Natural killer cell (primary cell): ENCODE data around the gene SLC27A6. TPM values are rescaled to one million over a fixed set of nuclear protein-coding genes. Genes with fewer than 3 reads are reported as not detected.

Experiments used
- ATAC-seq, 3 donors: fragments of 150-1000 bp in 2 of 3; fragments of 200-7000 bp in 1 of 3; cut with Tn5 transposase; 1 replicate in 1 of 3; 2 replicates in 2 of 3; pipeline ENCODE4 v1.10.0; 2021; ENCODE audit warnings: mild to moderate bottlenecking in 2 of 3, moderate library complexity in 2 of 3
- DNase-seq, 2 donors: peaks; one replicate each; pipeline versions ENCODE4 v3.0.0 to v3.0.0-alpha.2; 2013 to 2021; ENCODE audit warnings: mixed read lengths in 1 of 2
- H3K27ac ChIP-seq: one replicate; pipeline ENCODE4 v1.5.1; 2013; ENCODE audit warnings: mild to moderate bottlenecking, low read length
- H3K27me3 ChIP-seq: one replicate; pipeline ENCODE4 v1.6.1; 2013; ENCODE audit warnings: low read length; ENCODE audit not compliant: control insufficient read depth, insufficient read depth
- H3K36me3 ChIP-seq: one replicate; pipeline ENCODE4 v1.6.1; 2013; ENCODE audit warnings: low read length; ENCODE audit not compliant: control insufficient read depth, insufficient read depth
- H3K4me1 ChIP-seq: one replicate; pipeline ENCODE4 v1.6.1; 2013; ENCODE audit warnings: low read length; ENCODE audit not compliant: control insufficient read depth, insufficient read depth
- H3K4me3 ChIP-seq: one replicate; pipeline ENCODE4 v1.5.1; 2013; ENCODE audit warnings: low read length
- H3K9me3 ChIP-seq: one replicate; pipeline ENCODE4 v1.6.1; 2013; ENCODE audit warnings: low read length; ENCODE audit not compliant: control insufficient read depth, insufficient read depth
- H3K27ac Mint-ChIP-seq, 2 donors: one replicate each; pipeline ENCODE4 v1.8.0; 2022; ENCODE audit warnings: mild to moderate bottlenecking in 2 of 2, mixed read lengths in 2 of 2, moderate library complexity in 1 of 2
- H3K27me3 Mint-ChIP-seq, 2 donors: one replicate each; pipeline ENCODE4 v1.8.0; 2022; ENCODE audit warnings: low read depth in 2 of 2, mixed read lengths in 2 of 2
- H3K36me3 Mint-ChIP-seq: one replicate; pipeline ENCODE4 v1.8.0; 2022; ENCODE audit warnings: mixed read lengths
- H3K4me1 Mint-ChIP-seq, 2 donors: one replicate each; pipeline ENCODE4 v1.8.0; 2022; ENCODE audit warnings: mixed read lengths in 2 of 2
- H3K4me3 Mint-ChIP-seq: one replicate; pipeline ENCODE4 v1.8.0; 2022; ENCODE audit warnings: mild to moderate bottlenecking, moderate library complexity, mixed read lengths
- H3K9me3 Mint-ChIP-seq, 2 donors: one replicate each; pipeline ENCODE4 v1.8.0; 2022; ENCODE audit warnings: mixed read lengths in 2 of 2
- WGBS: methylation state at CpG from one replicate; pipeline ENCODE4 v1.1.7; 2013; ENCODE audit warnings: missing lambda C conversion rate; ENCODE audit not compliant: insufficient coverage; 5-methylcytosine and 5-hydroxymethylcytosine counted together
- intact Hi-C: fragments of 100-400 bp; cut with micrococcal nuclease; formaldehyde crosslinking; loops from one replicate; pipeline ENCODE4 v1.14.2; 2022
- total RNA-seq, 4 donors: library from RNA; stranded (reverse); fragments of 120-200 nt in 1 of 4; gene quantifications; one replicate each; pipeline versions ENCODE4 v1.2.3 to v1.2.4, GENCODE V29; 2013 to 2022
- TF ChIP-seq, protein P1 (sequence below): fragments of 200-600 bp; IDR thresholded peaks from one replicate; pipeline ENCODE4 v1.8.0; 2022; ENCODE audit warnings: antibody characterized with exemption

Gene SLC27A6
- total RNA-seq, 3 donors from 2014 or later (not counting 1 experiment from before 2014, with no cell fraction given) = not detected

DNA sequence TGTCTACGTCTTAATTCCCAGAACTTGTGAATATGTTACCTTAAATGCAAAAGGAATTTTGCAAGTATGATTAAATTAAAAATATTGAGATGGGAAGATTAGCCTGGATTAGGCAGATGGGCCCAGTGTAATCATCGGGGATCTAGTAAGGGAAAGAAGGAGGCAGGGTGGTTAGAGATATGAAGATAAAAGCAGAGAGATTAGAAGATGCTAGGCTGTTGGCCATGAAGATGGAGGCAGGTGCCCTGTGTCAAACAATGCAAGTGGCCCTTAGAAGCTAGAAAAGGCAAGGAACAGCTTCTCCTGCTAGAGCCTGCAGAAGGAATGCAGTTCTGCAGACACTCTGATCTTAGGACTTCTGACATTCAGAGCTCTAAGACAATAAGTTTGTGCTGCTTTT lies 100.4 kb downstream of the SLC27A6 start:
- 87% methylated on average over 2 of the region's 2 CpGs for WGBS
- H3K4me3 Mint-ChIP-seq = no peak overlapping the region
- Histone ChIP-seq H3K36me3 (no peaks in the 10 kb centered on the region), H3K9me3 (no peaks in the 10 kb centered on the region), H3K27ac (no peak overlapping the region), H3K27me3 (no peaks in the 10 kb centered on the region), H3K4me3 (no peak overlapping the region), H3K4me1 (no peaks in the 10 kb centered on the region)
- H3K4me1 Mint-ChIP-seq = no peaks in the 10 kb centered on the region
- TF ChIP-seq, protein P1, sequence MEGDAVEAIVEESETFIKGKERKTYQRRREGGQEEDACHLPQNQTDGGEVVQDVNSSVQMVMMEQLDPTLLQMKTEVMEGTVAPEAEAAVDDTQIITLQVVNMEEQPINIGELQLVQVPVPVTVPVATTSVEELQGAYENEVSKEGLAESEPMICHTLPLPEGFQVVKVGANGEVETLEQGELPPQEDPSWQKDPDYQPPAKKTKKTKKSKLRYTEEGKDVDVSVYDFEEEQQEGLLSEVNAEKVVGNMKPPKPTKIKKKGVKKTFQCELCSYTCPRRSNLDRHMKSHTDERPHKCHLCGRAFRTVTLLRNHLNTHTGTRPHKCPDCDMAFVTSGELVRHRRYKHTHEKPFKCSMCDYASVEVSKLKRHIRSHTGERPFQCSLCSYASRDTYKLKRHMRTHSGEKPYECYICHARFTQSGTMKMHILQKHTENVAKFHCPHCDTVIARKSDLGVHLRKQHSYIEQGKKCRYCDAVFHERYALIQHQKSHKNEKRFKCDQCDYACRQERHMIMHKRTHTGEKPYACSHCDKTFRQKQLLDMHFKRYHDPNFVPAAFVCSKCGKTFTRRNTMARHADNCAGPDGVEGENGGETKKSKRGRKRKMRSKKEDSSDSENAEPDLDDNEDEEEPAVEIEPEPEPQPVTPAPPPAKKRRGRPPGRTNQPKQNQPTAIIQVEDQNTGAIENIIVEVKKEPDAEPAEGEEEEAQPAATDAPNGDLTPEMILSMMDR = no peak
- ATAC-seq (no peak), DNase-seq (no peak)
- intact Hi-C loops = no loop called here
- H3K9me3 Mint-ChIP-seq = no peaks in the 10 kb centered on the region
- no peak overlapping the region for H3K27ac Mint-ChIP-seq
- H3K36me3 Mint-ChIP-seq = no peaks in the 10 kb centered on the region
- peaks cover 14 to 24% of the 10 kb centered on the region in 2 donors for H3K27me3 Mint-ChIP-seq

DNA sequence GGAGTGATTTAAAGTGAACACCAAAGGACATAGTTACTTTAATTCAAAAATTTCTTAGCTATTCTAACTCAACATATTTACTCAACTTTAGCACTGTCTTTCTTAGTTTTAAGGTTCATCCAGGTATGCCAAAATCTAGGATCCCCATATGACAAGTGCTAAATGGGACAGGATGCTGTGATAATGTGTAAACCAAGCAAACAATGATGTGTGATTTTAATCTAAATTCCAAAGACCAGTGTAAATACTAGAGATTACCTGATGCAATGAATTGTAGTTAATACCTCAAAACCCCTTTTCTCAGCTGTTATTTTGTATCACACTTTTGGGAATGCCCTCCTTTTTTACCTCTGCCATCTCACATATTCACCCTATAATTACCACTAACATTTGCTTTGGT lies 102.5 kb downstream of the SLC27A6 start:
- intact Hi-C loops = no loop called here
- Mint-ChIP-seq H3K36me3 (no peaks in the 10 kb centered on the region), H3K4me3 (no peak overlapping the region), H3K27ac (no peak overlapping the region), H3K9me3 (no peaks in the 10 kb centered on the region), H3K27me3 (peaks cover 15 to 25% of the 10 kb centered on the region in 2 donors), H3K4me1 (no peaks in the 10 kb centered on the region)
- H3K4me3 ChIP-seq = no peak overlapping the region
- H3K27ac ChIP-seq = no peak overlapping the region
- H3K27me3 ChIP-seq = no peaks in the 10 kb centered on the region
- ATAC-seq = no peak
- no peaks in the 10 kb centered on the region for H3K36me3 ChIP-seq
- DNase-seq = no peak
- H3K4me1 ChIP-seq = no peaks in the 10 kb centered on the region
- TF ChIP-seq, protein P1 = no peak
- no peaks in the 10 kb centered on the region for H3K9me3 ChIP-seq

DNA sequence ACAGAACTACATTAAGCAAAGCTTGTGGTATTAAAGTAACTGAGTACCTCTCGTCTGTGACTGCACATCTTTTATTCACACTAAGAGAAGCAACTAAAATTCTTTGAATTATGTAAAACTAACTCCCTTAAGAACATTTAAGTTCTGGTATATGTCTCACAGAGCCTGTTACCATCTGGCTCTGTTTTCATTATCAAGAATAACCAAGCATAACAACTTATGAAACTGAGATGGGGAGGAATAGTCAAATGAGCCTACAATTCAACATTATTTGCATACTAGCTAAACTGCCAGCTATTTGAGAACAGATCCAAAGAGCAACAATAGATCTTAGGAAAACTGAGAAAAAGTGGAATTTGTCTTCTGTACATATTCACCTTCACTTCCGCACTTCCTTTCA lies 104.0 kb downstream of the SLC27A6 start:
- Histone ChIP-seq H3K27me3 (no peaks in the 10 kb centered on the region), H3K4me3 (no peak overlapping the region), H3K27ac (no peak overlapping the region), H3K36me3 (no peaks in the 10 kb centered on the region), H3K4me1 (no peaks in the 10 kb centered on the region), H3K9me3 (no peaks in the 10 kb centered on the region)
- TF ChIP-seq, protein P1 = no peak
- whole genome bisulfite sequencing = no CpG with 5 or more reads among the region's 2 CpGs
- no peaks in the 10 kb centered on the region for H3K9me3 Mint-ChIP-seq
- H3K27me3 Mint-ChIP-seq = peaks cover 14 to 31% of the 10 kb centered on the region in 2 donors
- no peak overlapping the region for H3K4me3 Mint-ChIP-seq
- ATAC-seq = no peak
- no peaks in the 10 kb centered on the region for H3K36me3 Mint-ChIP-seq
- H3K4me1 Mint-ChIP-seq = no peaks in the 10 kb centered on the region
- DNase-seq = no peak
- no peak overlapping the region for H3K27ac Mint-ChIP-seq
- intact Hi-C loops = no loop called here

DNA sequence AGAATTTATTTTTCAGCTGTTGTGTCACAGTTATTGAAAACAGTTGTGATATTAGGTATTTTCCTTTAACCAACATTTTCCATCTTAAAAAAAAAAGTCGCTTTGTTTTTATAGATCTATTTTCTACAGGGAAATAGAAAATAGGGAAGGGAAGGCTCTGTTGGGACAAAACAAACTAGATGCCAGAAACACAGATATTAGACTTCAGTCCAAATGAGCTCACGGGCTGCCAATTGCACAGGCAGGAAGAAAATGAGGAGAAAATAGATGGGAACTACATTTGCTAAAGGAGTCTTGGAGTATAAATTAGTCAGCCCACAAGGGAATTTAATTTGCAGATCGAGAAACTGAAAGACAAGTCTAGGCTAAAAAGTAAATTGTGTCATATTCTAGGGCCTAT lies 107.8 kb downstream of the SLC27A6 start:
- no peak overlapping the region for H3K4me3 Mint-ChIP-seq
- no peak for ATAC-seq
- no peaks in the 10 kb centered on the region for H3K9me3 Mint-ChIP-seq
- no peaks in the 10 kb centered on the region for H3K36me3 Mint-ChIP-seq
- Histone ChIP-seq H3K4me3 (no peak overlapping the region), H3K27ac (no peak overlapping the region), H3K36me3 (no peaks in the 10 kb centered on the region), H3K27me3 (no peaks in the 10 kb centered on the region), H3K4me1 (no peaks in the 10 kb centered on the region), H3K9me3 (no peaks in the 10 kb centered on the region)
- no peak for DNase-seq
- no peaks in the 10 kb centered on the region for H3K4me1 Mint-ChIP-seq
- H3K27ac Mint-ChIP-seq = no peak overlapping the region
- TF ChIP-seq, protein P1 = no peak
- H3K27me3 Mint-ChIP-seq = peaks cover 11 to 39% of the 10 kb centered on the region in 2 donors
- intact Hi-C loops = no loop called here
- whole genome bisulfite sequencing = 92% methylated on average over 2 of the region's 3 CpGs
